Measurements from ENCODE around the gene AUTS2.

Gene AUTS2

GRCh38 chr7:70318511-70318910 lies 720.2 kb downstream of the AUTS2 start:
- no peak for DNase-seq

GRCh38 chr7:70319057-70319456 lies 720.8 kb downstream of the AUTS2 start:
- no peak for DNase-seq

- no peak for DNase-seq
Observed at GRCh38 chr7:70321016-70321590, 722.8 kb downstream of the AUTS2 start.

GRCh38 chr7:70322856-70323255 lies 724.6 kb downstream of the AUTS2 start:
- no peak for DNase-seq

GRCh38 chr7:70325509-70326101 lies 727.3 kb downstream of the AUTS2 start:
- no peak for DNase-seq

- no peak for DNase-seq
Observed at GRCh38 chr7:70334295-70334694, 736.0 kb downstream of the AUTS2 start.

GRCh38 chr7:70334871-70335270 lies 736.6 kb downstream of the AUTS2 start:
- no peak for DNase-seq

GRCh38 chr7:70336536-70336935 lies 738.3 kb downstream of the AUTS2 start:
- DNase-seq, result no peak

GRCh38 chr7:70338015-70338414 lies 739.7 kb downstream of the AUTS2 start:
- no peak for DNase-seq

GRCh38 chr7:70340236-70340635 lies 742.0 kb downstream of the AUTS2 start:
- no peak for DNase-seq

- no peak for DNase-seq
Observed at GRCh38 chr7:70341446-70341845, 743.2 kb downstream of the AUTS2 start.

GRCh38 chr7:70343519-70343918 lies 745.2 kb downstream of the AUTS2 start:
- no peak for DNase-seq

- no peak for DNase-seq
Observed at GRCh38 chr7:70344726-70345125, 746.5 kb downstream of the AUTS2 start.

GRCh38 chr7:70346844-70347462 lies 748.7 kb downstream of the AUTS2 start:
- no peak for DNase-seq

- no peak for DNase-seq
Observed at GRCh38 chr7:70347463-70348254, 749.4 kb downstream of the AUTS2 start.

GRCh38 chr7:70349031-70349430 lies 750.8 kb downstream of the AUTS2 start:
- DNase-seq, result no peak

GRCh38 chr7:70349819-70350218 lies 751.5 kb downstream of the AUTS2 start:
- DNase-seq, result no peak

- DNase-seq, result no peak
Observed at GRCh38 chr7:70352088-70352487, 753.8 kb downstream of the AUTS2 start.

GRCh38 chr7:70352906-70353305 lies 754.6 kb downstream of the AUTS2 start:
- DNase-seq, result no peak

- DNase-seq, result no peak
Observed at GRCh38 chr7:70353330-70353945, 755.2 kb downstream of the AUTS2 start.

- DNase-seq, result no peak
Observed at GRCh38 chr7:70353946-70354335, 755.7 kb downstream of the AUTS2 start.

- no peak for DNase-seq
Observed at GRCh38 chr7:70354409-70355169, 756.3 kb downstream of the AUTS2 start.
